Measurements from ENCODE around the gene RGP1.

GRCh38 chr9:35806101-35806500 is 57.0 kb downstream of the RGP1 start:
- TF ChIP-seq POLR2AphosphoS5 (IDR thresholded peaks at IDR 0.05; ENCODE audit: low read depth, low read length) (no peak), POLR2A (IDR thresholded peaks at IDR 0.05; ENCODE audit: low read depth, low read length) (no peak)
